ENCODE data around the gene CEP57L1.

DNA sequence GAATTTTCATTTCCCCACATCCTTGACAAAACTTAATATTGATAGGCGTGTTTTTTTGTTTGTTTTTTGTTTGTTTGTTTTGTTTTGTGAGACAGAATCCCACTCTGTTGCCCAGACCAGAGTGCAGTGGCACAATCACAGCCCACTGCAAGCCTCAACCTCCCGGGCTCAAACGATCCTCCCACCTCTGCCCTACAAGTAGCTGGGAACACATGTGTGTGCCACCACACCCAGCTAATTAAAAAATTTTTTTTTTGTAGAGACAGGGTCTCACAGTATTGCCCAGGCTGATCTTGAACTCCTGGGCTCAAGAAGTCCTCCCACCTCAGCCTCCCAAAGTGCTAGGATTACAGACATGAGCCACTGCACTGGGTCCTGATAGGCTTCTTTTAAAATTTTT is 9.2 kb downstream of the CEP57L1 start:
- no peak for TF ChIP-seq CTCF (IDR thresholded peaks at IDR 0.05)
- TF ChIP-seq POLR2A (IDR thresholded peaks at IDR 0.05) = no peak
